ENCODE data around the gene U2AF2.
A peak's percentile ranks its signal among the peaks of the same experiment; 100 is the strongest.

U2AF2 gene

GRCh38 chr19:55660404-55660803 is 5.6 kb downstream of the U2AF2 start:
- no peak for DNase-seq

- DNase-seq = no peak
Observed at GRCh38 chr19:55660991-55661390, 6.2 kb downstream of the U2AF2 start.

- no peak for DNase-seq
Observed at GRCh38 chr19:55661826-55662225, 7.0 kb downstream of the U2AF2 start.

- no peak for DNase-seq
Observed at GRCh38 chr19:55663846-55664536, 9.2 kb downstream of the U2AF2 start.

- no peak for DNase-seq
Observed at GRCh38 chr19:55666343-55667005, 11.6 kb downstream of the U2AF2 start.

- no peak for DNase-seq
Observed at GRCh38 chr19:55667006-55667381, 12.2 kb downstream of the U2AF2 start.

- DNase-seq = no peak
Observed at GRCh38 chr19:55667511-55667910, 12.7 kb downstream of the U2AF2 start.

- DNase-seq = no peak
Observed at GRCh38 chr19:55667958-55668357, 13.1 kb downstream of the U2AF2 start.

- DNase-seq = no peak
Observed at GRCh38 chr19:55668603-55669348, 13.9 kb downstream of the U2AF2 start.

- DNase-seq = no peak
Observed at GRCh38 chr19:55669418-55670279, 14.8 kb downstream of the U2AF2 start.

- DNase-seq = no peak
Observed at GRCh38 chr19:55670280-55671053, 15.6 kb downstream of the U2AF2 start.

GRCh38 chr19:55671054-55671378 is 16.2 kb downstream of the U2AF2 start:
- DNase-seq = no peak

GRCh38 chr19:55672418-55672817 is 17.6 kb downstream of the U2AF2 start:
- no peak for DNase-seq

- no peak for DNase-seq
Observed at GRCh38 chr19:55673465-55673864, 18.6 kb downstream of the U2AF2 start.

GRCh38 chr19:55673889-55674288 is 19.1 kb downstream of the U2AF2 start:
- no peak for DNase-seq

GRCh38 chr19:55674459-55674840 is 19.6 kb downstream of the U2AF2 start:
- no peak for DNase-seq

GRCh38 chr19:55674841-55675660 is 20.2 kb downstream of the U2AF2 start, which contains the start of gene EPN1:
TSS of gene EPN1 (plus strand) at chr19:55675226. CDS start at chr19:55678628, 3,402 bp downstream.
- DNase-seq = peak; percentile 86 to 92

- no peak for DNase-seq
Observed at GRCh38 chr19:55675661-55676354, 21.0 kb downstream of the U2AF2 start.

GRCh38 chr19:55676383-55676782 is 21.5 kb downstream of the U2AF2 start:
- no peak for DNase-seq

GRCh38 chr19:55676889-55677505 is 22.2 kb downstream of the U2AF2 start:
- no peak for DNase-seq

Measured in hippocampal formation (tissue), 2 donors.